ENCODE measurements around the gene ADAMTSL5.

DNA sequence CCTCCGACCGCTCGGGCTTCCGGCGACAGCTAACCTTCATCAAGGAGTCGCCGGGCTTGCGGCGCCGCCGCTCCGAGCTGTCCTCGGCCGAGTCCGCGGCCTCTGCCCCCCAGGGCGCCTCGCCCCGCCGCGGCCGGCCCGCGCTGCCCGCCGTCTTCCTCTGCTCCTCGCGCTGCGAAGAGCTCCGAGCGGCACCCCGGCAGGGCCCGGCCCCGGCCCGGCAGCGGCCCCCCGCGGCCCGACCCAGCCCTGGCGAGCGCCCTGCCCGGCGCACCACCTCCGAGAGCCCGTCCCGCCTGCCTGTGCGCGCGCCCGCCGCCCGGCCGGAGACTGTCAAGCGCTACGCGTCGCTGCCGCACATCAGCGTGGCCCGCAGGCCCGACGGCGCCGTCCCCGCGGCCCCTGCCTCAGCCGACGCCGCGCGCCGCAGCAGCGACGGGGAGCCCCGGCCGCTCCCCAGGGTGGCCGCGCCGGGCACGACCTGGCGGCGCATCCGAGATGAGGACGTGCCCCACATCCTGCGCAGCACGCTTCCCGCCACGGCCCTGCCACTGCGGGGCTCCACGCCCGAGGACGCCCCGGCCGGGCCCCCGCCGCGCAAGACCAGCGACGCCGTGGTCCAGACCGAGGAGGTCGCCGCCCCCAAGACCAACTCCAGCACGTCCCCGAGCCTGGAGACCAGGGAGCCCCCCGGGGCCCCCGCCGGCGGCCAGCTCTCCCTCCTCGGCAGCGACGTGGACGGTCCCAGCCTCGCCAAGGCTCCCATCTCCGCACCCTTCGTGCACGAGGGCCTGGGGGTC, 43.4 kb downstream of the ADAMTSL5 start:
- TF ChIP-seq TARDBP (IDR thresholded peaks at IDR 0.05) (no peak), ELF4 (IDR thresholded peaks at IDR 0.05) (no peak), SP1 (IDR thresholded peaks at IDR 0.05) (no peak), FOXM1 (IDR thresholded peaks at IDR 0.05; ENCODE audit: borderline replicate concordance) (no peak)
- TF ChIP-seq, protein P1, sequence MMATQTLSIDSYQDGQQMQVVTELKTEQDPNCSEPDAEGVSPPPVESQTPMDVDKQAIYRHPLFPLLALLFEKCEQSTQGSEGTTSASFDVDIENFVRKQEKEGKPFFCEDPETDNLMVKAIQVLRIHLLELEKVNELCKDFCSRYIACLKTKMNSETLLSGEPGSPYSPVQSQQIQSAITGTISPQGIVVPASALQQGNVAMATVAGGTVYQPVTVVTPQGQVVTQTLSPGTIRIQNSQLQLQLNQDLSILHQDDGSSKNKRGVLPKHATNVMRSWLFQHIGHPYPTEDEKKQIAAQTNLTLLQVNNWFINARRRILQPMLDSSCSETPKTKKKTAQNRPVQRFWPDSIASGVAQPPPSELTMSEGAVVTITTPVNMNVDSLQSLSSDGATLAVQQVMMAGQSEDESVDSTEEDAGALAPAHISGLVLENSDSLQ (IDR thresholded peaks at IDR 0.05): no peak
